Activated CD4-positive, alpha-beta T cell treated with anti-CD3 and anti-CD28 coated beads for 4 hours (primary cell): ENCODE measurements around the gene EPHA4.

Experiments
- DNase-seq, 2 donors: peaks; one replicate each; pipeline ENCODE4 v3.0.0-alpha.2; 2020

EPHA4 gene

DNA sequence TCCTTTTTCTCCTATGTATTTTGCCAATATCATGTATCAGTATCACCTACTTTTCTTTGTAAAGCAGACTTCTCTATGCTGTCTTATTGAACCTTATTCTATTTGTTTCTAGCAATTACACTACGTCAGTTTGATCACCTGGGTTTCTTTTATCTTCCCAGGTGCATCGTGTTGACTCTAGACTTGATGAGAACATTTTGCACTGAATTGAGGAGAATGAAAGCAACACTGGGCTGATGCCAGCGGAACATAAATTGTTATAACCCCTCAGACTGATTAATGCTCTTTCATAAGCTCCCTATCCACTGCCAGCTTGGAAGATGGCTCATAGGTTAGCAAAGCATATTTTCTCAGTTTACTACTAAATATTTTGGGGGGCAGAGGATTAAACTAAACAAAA, 140.6 kb downstream of the EPHA4 start:
- no peak for DNase-seq

DNA sequence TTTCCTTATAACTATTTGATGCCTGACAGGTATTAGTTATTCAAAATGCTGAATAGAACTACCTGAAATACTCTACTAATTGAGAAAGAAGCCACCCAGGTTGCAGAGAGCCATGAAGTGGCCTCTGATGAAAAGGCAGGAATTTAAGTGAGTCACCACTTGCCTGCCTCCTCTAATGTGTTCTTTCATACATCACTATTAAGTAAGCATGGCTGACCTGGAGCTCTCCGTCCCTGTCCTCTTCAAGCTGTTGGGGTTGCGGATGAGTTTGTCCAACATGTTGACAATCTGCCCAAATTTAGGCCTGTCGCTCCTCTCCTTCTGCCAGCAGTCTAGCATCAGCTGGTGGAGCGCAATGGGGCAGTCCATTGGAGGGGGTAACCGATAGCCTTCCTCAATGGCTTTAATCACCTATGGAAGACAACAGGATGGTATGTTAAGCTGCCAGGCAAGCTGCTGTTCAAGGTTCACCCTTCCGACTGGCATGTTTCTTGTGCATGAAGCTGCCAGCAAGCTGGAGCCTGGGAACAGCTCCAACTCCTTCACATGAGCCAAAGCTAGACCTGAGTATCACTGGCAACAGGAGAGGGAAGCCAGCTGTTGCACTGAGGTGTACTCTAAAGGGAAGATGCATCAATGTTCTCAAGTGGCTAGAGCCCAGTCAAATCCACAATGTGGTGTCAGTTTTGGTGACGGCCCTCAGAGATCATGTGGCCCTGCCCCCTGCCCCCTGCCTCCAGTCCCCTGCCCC, 142.2 kb downstream of the EPHA4 start:
- no peak for DNase-seq

DNA sequence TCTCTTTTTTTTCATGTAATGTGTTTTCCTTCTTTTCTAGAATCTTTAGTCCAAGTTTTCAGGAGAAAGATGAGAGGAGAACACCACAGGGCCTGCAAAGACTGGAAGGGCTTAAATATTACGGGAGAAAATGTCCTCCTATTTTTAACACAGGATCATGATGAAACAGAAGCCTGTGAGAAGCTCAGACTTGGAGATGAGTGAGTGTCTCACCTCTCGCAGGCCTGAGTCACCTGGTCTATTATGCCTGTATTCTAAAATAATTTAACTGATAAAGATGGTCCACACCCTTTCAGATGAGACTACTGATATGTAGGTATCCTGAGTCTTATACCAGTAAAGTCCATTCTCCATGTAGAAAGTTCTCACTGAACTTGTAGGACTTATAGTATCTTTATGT, 143.2 kb downstream of the EPHA4 start:
- no peak for DNase-seq

DNA sequence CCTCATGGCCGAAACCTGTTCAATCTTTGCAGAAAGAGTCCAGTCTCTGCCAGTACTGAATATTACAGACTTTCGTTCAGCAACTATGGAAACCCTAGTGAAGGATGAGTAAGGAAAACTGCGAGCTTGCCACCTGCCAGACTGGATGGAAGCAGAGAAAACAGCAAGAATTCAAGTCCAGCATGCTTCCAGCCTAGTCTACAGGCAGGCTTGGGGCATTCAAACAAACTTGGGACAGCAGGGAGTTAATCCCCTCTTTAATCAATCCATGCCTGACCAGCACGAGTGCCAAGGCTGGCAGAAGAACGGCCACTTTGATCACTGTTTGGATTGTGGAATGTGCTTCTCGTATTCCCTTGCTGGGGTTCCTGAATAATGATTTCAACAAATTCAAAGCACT, 145.2 kb downstream of the EPHA4 start:
- no peak for DNase-seq

DNA sequence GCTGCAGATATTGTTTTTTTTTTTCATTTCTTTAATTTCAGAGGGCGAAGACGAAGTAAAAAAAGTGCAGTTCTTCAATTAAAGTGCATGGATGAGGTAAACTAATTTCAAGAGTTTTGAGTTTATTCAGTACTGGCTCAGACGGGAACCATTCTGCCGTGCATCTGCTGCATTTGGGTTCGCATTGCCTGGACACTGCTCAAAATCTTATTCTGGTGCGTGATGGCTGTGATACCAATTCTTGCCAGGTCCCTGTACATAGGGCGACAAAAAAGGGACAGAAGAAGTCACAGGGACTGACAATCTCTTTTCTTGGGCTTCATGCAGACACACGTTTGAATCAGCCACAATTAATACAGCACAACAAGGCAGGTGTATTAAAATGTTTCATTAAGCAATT, 146.2 kb downstream of the EPHA4 start:
- DNase-seq, result no peak

DNA sequence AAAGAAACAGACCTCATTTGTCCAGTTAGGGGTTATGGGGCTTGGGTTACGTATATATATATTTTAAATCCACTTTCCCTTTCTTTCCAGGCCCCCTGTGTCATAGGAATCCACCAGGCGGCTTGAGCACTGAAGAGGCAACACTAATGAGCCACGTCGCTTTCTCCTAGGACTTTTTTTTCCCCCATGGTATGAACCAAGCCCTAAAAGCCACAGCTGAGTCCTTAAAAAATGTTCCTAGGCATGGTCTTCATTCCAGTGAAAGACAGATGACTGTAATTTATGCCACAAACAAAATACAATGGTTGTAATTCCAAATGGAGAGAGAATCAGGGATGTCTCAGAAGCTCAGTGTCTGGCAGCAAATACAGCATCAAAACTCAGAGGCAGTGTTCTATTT, 146.8 kb downstream of the EPHA4 start:
- no peak for DNase-seq

DNA sequence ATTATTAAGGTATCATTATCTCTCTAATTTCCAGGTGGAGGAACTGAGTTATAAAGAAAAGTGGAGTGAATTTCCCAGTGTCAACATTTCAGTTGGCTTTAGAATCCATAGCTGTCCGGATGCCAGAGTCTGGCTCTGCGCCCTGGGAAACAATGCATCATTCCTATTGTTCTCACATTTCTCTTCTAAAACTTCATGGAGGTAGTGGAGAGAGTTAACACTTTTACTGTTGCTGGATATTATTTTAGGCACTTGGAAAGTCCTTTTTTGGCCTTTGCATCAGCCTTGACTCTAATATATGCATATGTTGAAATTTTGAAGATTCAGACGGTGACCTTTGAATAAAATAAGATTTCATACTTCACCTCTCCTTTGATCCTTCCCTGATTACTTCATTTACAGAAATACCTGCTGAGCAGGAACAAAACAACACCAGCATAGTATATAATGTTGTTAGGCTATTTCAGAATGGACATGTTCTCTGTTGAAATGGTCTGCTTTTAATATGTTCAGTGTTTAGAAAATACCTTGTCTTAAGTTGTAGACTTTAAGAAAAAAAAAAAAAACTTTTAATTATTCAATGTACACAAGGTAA, 148.8 kb downstream of the EPHA4 start:
- no peak for DNase-seq

DNA sequence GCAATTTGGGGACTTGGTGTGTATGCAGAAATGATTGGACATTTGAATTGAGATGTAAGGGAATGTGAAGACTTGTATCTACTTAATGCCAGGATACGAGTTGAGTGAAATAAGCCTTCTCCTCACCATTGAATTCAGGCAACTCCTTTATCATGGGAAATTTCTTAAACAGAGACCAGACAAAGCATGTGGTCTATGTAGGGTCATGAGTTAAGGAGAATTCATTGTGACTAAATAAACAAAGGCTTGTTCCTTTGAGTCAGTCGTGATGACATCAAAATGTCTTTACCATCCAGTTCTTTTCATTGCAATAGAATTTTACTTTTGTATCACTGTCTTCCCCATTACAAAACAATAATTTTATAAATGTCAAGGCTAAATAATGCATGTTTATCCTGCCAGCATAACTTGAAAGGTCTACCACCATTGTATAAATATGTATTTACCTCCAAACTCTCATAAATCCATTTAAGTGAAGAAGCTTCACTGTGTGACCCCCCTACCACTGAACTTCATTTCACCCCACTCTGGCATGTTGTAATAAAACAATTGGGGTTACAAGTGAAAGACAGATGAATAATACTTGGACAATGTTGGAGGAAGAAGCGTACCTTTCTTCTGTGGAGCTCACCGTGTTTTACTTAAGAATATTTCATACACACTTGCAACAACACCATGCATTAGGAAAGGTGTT, 149.4 kb downstream of the EPHA4 start:
- no peak for DNase-seq

DNA sequence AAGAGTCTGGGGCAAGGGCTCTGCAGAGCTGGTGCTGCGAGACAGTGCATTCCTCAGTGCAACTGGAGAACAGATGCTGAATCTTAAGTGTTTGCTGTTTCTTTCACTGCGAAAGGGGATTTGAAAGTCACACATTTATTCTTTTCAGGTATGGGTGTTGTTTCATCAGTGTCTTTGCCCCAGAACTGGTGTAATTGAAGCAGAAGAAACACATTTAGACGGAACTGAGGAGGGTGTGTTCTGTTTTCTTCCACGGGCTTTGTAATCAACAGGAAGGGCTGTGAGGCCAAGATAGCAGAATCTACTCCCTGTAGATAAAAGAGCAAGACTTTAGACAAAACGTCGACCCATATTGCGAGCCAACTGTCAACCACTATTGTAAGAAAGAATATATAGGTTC, 151.9 kb downstream of the EPHA4 start:
- DNase-seq, result no peak

DNA sequence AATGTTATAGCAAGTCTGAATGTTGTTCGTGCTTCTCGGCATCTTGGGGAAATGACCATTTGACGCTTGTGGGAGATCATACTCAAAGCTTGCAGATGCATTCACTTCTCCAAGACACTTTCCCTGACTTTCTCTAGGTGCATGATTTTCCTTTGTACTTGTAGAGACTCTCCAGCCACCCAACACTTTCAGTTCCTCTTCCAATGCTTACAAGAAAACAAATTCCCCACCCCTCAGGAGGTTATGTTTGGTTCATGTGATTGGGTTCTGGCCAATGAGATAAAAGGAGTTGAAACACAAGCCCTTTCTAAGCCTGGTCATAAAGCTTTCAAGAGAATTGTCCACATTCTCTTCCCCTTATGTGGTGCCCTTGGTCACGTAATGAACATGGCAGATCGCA, 156.3 kb downstream of the EPHA4 start:
- DNase-seq, result no peak

DNA sequence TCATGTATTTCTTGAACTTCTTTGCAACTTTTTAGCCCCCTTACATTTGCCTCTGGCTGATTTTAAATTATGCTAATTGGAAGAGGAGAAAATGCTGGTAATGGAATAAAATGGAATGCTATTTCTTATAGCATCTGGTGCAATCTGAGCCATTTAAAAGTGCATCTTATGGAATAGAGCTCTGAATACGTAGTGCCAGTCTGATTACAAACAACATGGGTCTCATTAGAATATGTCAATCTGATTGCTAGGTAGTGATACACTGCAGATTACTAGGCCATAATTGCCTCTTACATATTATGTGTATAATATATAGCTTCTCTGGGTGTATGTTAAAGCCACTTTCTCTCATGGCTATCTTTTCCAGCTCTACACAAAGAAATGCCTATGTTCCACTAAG, 159.1 kb downstream of the EPHA4 start:
- DNase-seq, result no peak

DNA sequence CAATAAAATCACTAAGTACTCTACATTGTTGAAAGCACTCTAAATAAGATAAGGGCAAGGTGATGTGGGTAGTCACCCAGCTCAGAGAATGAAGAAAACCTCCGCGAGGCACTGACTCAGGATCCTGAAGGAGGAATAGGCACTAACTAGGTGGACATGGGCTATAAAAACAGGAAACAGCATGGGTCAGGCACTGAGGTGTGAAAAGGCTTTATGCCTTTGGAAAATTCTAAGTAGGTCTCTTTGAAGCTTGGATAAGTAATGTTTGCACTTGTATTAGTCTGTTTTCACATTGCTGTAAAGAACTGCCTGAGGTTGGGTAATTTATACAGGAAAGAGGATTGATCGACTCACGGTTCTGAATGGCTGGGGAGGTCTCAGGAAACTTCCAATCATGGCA, 161.6 kb downstream of the EPHA4 start:
- DNase-seq, result no peak

DNA sequence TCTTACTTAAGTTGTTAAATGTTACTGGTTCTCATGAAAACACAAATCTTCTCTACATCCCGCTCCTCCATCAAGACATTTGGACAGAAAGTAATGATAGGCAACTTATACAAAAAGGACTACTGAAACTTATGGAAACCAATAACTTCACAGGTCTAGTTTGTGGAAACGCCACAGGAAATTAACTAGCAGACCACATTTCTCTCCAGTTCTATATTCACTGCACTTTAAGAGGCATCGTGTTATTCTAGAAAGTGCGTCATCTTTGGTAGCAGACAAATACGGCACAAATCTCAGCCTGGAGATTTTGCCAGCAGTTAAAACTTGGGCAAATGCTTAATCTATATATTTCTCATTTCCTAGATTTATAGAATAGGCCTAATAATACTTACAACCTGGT, 164.3 kb downstream of the EPHA4 start:
- no peak for DNase-seq

DNA sequence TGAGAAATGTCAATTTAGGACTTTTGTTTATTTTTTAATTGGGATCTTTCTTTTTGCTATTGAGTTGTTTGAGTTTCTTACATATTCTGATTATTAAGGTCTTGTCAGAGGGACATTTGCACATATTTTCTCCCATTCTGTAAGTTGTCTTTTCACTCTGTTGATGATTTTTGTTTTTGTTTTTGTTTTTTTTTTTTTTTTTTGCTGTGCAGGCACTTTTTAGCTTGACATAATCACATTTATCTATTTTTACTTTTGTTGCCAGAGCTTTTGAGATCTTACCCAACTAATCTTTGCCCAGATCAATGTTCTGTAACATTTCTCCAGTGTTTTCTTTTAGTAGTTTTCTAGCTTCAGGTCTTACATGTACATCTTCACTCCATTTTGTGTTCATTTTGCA, 166.6 kb downstream of the EPHA4 start:
- no peak for DNase-seq

DNA sequence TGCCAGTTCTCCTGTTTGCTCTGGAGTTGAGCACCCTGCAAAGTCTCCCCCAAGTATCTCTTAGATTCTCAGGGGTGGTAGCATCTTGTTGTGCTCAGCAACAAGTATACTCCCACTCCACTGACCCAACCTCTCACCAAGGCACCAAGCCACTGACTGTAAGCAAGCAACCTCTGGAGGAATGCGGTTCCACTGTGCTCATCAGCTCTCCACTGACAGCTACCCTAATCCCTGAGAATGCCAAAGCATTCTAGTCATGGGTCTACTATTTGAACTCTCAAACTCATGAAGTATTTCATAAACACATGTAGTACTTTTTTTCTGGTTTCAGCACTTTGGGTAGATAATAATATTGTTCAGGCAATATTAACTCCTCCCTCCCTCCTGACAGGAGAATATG, 170.0 kb downstream of the EPHA4 start:
- DNase-seq, result no peak

DNA sequence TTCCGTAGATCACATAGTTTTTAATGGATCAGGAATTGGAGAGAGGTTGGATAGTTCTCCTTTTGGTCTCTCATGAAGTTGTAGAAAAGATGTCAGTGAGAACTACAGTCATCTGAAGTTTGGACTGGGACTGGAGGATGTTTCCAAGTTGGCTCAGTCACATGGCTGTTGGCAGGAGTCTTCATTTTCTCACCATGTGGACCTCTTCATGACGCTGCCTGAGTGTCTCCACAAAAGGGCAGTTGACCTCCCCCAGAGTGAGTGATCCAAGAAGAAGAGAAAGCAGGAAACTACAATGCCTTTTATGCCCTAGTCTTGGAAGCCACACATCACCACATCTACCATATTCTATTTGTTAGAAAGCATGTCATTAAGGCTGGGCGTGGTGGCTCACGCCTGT, 171.7 kb downstream of the EPHA4 start:
- DNase-seq, result no peak

DNA sequence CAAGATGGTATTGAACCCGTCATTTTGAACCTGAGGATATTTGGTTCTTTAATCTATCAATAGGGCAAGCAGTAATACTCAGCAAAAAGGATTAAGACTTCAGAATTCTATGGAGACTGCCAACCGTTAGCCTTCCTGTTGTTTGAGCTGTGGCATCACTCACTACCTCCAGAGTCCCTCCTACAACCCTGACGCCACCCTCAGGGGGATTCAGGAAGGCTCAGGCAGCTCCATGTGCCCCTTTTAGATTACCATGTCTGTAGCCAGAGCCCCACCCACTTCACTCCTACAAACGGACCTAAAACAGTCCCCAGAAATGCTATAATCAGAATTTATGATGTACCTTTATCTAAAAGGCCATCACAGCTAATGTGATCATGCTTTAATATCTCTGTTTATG, 172.9 kb downstream of the EPHA4 start:
- no peak for DNase-seq

DNA sequence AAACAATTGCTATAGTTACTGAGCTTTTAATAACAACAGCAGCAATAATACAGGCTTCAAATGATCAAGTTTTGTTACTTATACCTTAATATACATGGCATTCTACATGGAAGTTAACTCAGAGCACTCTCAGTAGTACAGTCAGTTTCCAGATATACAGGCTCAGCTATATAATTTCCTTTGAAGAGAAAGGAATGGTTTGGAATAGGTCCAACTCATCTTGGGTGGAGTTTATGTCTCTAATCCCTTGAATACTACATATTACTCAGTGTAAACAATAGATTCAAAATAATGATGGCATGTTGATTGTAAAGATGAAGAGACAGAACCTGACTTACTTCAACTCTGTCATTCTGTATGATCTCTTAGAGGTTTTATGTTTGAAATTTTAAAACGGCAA, 174.9 kb downstream of the EPHA4 start:
- DNase-seq, result no peak

DNA sequence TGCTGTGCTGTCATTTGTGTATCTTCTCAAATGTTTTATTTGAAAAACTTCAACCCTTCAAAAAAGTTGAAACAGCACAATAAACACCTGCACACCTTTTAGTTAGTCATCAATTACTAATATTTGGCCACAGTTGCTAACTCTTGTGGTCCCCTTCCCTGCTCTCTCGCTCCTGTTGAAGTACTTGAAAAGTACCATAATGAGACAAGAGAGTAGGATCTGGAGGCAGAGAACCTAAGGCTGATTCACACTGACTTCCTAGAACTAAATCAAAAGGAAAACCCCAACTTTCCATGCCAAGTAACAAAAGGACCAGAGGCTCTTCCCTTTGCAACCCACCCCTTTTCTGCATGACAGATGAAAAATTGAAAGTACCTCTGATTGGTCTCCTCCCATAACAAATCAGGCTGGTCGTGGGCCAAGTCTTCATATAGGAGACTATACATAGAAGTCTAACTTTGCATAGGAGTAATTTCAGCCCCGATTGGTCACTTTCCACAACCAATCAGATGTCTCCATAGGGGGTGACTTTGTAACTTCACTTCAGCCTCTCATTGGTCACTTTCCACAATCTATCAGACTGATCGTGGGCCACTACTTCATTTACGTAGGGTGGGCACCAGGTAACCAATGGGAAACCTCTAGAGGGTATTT, 179.7 kb downstream of the EPHA4 start:
- DNase-seq, result no peak

DNA sequence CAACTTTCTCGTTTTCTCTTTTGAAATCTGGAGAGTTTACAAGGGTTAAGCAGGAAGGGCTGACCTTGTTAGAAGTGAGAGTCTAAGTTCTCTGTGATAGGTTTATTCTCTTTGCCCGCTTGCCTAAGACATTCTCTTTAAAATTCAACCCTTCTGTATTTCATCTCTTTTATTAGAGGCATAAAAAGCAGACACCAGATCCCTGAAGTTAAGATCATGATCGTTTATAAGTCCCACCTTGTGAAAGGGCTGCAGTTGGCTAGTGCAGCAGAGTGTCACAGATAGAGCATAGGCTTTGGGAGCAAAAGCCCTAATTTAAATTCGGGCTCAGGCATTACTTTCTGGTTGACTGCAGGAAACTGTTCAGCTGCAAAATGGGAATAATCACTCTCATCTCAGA, 181.2 kb downstream of the EPHA4 start:
- no peak for DNase-seq

DNA sequence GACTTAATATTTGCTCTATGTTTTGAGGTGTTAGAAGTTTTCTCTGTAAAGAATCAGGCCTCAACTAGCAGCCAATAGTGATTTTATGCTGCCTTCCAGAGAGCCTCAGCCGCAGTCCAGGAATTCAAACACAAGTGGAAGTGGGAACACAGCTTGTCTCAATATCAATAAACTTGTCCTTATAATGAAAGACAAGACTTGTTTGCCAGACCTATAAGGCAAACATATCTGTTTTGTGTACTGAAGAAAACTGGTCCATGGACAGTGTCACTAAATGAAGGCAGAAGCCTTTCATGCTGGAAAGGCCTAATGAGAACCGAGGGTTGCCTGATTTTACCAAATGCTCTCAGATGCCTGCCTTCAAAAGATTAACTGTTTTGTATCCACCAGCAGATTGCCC, 182.2 kb downstream of the EPHA4 start:
- DNase-seq, result no peak

DNA sequence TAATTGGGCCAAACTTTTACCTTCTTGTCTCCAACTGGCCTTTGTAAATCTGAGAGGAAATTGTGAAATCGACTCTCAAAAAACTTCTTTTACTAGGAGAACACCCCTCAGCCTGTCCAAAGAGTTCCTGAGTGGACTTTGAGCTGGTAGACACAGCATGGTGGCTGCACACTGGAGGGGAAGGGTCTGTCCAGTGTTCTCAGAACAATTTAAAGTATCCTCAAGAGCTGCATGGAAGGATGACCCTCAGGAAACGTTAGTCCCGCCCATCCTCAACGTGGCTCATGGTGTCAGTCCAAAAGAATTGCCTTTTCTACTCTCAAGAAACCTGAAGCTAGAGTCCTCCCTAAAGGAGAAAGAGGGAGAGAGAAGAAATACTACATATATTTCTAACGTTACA, 182.7 kb downstream of the EPHA4 start:
- no peak for DNase-seq

DNA sequence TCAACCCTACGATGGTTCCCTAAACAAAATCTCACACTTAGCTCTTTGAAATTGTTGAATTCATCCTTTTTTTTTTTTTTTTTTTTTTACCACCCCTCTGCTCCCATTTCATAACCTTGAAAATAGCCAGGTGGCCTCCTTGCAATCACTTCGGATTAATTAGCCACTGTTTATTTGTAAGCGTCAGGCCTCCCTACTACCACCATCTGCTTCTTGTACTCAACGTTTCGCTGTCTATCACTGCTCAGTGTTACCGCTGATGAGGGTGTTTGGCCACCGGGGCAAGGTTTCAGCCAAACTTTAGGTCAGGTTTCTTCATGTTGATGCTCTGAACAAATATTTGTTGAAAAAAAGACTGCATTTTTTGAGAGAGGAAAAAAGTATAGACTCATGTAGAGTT, 183.2 kb downstream of the EPHA4 start:
- no peak for DNase-seq

DNA sequence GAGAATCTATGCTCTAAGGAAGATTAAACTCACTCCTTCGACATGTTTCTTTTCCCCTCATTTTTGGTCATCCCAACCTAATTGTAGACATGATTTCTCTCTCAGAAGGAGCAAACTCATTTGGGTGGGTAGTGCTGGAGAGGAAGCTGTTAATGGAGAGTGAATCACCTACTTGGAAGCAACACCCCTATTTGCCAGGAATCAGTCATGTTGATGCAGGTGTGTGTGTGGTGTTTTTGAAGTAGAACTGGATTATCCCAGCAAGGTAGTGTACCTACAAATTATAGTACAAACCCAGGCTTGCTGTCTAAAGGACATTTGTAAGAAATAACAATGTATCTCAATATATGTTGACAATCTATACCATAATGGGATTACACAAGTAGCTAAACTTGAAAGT, 186.4 kb downstream of the EPHA4 start:
- no peak for DNase-seq
